ENCODE results near the gene IFITM10.

DNA sequence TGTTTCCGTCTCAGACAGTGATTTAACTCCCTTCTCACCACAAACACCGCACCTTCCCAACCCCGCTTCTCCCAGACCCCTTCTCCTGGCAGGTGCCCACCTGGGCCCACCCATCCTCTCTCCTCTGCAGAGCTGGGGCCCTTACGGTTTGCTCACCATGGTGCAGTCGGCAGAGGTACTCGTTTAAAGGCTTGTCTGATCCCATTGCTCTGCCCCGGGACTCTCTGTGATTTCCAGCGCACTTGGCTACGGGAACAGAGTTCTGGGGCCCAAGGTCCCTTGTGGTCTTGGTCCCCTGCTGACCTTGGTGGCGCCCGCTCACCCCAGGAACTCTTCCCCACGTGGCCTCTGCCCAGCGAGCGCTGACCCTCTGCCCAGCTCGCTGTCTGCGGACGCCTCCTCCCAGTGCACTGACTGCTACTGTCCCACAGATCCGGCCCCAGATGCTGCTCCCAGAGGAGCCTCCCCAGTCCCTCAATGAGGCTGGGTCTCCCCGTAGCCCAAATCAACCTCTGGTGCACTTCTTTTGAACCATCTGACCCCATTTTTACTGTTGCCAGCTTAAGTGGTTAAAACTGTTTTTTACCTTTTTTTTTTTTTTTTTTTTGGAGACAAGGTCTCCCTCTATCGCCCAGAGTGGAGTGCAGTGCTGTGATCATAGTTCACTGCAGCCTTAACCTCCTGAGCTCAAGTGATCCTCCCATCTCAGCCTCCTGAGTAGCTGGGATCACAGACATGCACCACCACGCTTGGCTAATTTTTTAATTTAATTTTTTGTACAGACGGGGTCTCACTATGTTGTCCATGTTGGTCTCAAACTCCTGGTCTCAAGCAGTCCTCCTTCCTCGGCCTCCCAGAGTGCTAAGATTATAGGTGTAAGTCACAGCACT lies 34.6 kb upstream of the IFITM10 start:
- TF ChIP-seq EZH2 (IDR thresholded peaks at IDR 0.05) (no peak), POLR2AphosphoS5 (IDR thresholded peaks at IDR 0.05; ENCODE audit: borderline replicate concordance, low read depth, low read length) (no peak), FOXP2 (optimal IDR thresholded peaks at IDR 0.05; ENCODE audit: control extremely low read depth, extremely low read length, insufficient read depth) (no peak)

Measured in SK-N-MC (cell line).